GM18517 (cell line): ENCODE measurements around the gene MIF4GD.
"Not testable (repeated sequence)": the region's sequence is repeated elsewhere in the genome, so short reads cannot be mapped to it uniquely, and the experiment has no call there.

ENCODE experiments used
- ATAC-seq: cut with Tn5 transposase; IDR thresholded peaks from one replicate; pipeline ENCODE4 v1.9.1; 2021; ENCODE audit warnings: mild to moderate bottlenecking, moderate library complexity; ENCODE audit not compliant: unreplicated experiment

Gene MIF4GD, protein sequence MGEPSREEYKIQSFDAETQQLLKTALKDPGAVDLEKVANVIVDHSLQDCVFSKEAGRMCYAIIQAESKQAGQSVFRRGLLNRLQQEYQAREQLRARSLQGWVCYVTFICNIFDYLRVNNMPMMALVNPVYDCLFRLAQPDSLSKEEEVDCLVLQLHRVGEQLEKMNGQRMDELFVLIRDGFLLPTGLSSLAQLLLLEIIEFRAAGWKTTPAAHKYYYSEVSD

DNA sequence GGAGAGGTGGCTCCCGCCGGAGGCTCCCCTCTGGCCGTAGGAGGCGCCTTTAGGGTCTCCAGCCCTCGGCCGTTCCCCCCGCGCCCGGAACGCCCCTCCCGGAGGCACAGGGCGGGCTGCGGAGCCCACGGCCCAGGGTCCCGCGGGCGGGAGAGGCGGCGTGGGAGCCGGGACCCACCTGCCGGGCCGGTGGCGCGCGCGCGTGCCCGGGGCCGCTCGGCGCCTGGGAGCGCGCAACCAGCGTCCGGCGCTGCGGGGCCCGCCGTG lies at the start of gene MIF4GD:
Gene MIF4GD (minus strand): TSS at position 266 of the 267 bp plus-strand sequence. CDS start 1,036 bp downstream, outside the sequence.
- peak; percentile 27 for ATAC-seq

DNA sequence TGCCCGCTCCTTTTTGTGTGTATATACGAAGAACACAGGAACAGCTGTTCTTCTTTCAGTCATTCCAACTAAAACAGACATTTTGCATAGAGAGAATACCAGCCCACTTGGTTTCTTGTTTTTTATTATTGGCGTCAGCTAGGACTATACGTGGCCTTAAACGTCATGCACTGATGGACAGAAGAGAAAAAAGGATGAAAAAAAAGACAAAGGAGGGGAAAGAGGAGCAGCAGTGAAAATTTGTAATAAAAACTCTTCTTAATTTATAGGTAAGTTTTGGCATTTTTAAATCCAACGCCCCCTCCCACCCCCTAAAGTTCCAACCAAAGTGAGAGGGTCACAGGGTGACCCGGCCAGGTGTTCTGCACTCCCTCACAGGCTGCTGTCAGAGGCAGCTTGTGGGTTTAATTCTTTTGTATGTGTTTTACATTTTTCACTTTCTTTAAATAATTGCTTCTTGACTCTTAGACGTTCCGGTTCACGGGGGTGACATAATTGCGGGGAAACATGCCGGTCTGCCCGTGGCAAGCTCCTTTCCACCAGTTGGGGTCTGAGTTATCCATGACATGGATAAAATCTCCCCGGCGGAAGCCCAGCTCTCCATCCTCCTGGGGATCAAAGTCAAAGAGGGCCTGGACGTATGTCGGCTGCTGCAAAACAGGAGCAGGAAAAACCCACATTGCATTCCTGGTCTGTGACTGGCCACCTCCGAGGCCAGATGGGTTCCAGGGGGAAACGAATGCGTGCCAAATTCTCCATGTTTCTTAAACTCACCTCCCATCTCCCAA lies 49.1 kb upstream of the MIF4GD start:
- peak; percentile 41 for ATAC-seq

DNA sequence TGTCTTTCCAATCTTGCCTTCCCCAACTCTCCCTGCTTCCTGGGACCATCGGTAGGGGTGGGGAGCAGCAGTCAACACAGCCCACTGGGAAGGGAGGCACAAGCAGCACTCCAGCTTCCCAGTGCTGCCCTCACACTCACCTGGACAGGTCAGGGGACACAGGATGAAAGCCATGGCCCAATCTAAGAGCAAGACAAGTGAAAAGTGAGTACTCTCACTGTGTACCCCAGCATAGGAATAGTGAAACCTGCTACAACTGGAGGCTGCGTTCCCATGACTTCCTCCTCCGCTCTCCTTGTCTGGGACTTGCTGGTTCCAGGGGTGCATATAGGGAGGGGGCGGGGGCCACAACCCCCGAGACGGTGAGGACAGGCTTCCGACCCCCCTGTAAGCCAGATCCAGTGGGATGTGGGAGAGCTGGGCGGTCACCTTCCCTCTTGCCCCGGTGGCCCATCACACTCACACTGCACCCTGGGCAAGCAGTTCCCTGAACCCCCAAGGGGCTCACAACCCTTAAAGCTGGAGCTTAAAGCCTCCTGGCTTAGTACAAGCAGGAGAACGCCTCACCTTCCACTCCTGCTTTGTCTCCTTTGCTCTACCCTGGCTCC lies 47.7 kb upstream of the MIF4GD start:
- no peak for ATAC-seq

DNA sequence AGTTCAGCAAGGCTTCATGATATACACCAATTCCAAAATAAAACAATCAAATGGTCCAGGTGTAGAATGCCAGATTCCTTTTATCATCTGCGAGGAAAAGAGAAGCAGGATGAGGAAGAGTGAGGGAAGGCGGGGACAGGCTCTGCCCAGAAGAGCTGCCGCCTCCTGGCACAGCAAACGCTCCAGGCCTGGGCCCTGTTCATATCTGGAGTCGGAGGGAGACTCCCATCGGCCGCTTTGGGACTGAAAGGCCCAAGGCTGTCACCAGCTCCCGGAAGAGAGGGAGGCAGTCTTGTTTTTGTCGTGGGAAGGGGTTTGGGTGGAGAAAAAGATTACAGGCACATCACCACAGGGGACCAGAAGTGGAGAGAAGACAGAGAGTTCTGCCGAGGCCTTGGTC lies 47.2 kb upstream of the MIF4GD start:
- no peak for ATAC-seq

DNA sequence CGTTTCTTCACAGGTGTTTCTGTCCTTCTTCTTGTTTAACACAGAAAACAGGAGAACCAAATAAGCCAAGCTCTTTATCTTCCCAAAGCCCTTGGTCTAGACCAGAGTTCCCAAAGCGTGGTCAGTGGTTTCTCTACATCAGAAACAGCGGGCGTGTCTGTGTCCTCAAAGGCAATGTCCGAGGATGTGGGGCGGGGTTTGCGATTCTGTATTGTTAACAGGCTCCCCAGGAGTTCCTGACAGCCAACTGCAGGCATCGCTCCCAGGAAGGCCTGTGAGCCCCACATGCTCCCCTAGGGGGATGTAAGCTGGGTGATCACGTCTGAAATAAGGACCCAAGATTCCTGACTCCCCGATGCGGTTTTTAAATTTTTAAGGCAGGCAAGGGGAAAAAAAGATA lies 46.6 kb upstream of the MIF4GD start:
- no peak for ATAC-seq

DNA sequence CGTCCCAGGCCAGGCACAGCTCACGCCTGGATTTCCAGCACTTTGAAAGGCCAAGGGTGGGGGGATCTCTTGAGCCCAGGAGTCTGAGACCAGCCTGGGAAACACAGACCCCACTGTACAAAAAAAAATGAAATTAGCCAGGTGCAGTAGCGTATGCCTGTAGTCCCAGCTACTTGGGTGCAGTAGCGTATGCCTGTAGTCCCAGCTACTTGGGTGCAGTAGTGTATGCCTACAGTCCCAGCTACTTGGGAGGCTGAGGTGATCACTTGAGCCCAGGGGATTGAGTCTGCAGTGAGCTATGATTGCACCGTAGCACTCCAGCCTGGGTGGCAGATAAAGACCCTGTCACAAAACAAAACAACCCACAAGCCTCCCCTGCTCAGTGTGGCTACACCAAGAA lies 45.2 kb upstream of the MIF4GD start:
- no peak for ATAC-seq

DNA sequence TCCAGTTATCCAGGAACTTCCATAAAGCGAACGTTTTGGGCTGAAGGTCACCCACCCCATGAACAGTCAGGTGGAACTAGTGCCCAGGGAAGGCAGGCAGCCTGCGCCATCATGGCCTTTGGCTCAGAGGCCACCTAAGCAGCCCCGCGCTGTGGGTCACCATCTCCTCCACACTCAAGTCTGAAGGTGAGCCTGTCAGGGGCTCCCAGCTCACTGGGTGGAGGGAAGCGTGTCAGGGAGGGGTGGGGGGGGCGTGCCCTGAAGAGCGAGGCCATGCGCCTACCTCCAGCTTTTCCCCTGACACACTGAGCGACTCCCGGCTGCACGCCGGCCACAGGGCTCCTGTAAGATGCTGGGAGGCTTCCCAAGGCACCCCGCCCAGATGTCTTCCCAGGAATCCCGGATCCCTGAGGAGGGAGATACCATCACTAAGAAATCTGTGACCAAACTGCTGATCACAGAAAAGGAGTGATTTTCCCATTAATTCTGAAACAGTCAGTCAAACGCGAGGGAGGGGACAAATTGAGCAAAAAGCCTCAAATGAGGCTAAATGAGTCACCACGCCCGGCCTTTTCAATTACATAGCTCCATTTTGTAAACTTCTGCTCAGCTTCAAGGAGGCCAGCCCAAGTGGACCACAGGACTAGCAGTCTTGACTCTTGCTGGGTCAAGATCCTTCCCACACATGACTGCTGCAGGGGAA lies 44.7 kb upstream of the MIF4GD start:
- ATAC-seq, result no peak

DNA sequence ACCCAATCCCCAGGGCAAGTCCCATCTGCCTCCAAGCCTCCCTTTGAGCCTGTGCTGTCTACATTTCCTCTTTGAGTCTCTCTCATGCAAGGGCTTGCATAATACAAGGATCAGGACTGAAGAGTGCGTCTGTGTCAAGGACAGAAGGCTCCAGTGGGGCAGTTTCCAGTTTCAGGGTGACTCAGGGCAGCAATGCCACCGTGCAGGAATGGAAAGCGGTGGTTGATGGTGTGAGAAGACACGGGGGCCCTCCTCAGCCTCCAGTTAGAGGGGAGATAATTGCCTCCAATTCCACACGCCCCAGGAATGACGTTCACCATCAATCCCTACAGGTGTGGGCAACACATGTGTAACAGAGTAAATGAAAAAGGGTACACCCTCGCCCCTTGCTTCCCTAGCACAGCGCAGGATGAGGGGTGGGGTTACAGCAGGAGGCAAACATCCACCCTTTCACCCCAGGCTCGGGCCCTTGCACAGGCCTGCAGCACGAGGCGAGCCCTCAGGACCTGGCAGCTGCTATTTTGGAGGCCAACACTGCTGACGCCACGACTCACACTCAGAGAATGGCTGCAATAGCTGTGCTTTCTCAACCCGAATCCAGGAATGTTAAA lies 43.0 kb upstream of the MIF4GD start:
- ATAC-seq, result peak; percentile 50

DNA sequence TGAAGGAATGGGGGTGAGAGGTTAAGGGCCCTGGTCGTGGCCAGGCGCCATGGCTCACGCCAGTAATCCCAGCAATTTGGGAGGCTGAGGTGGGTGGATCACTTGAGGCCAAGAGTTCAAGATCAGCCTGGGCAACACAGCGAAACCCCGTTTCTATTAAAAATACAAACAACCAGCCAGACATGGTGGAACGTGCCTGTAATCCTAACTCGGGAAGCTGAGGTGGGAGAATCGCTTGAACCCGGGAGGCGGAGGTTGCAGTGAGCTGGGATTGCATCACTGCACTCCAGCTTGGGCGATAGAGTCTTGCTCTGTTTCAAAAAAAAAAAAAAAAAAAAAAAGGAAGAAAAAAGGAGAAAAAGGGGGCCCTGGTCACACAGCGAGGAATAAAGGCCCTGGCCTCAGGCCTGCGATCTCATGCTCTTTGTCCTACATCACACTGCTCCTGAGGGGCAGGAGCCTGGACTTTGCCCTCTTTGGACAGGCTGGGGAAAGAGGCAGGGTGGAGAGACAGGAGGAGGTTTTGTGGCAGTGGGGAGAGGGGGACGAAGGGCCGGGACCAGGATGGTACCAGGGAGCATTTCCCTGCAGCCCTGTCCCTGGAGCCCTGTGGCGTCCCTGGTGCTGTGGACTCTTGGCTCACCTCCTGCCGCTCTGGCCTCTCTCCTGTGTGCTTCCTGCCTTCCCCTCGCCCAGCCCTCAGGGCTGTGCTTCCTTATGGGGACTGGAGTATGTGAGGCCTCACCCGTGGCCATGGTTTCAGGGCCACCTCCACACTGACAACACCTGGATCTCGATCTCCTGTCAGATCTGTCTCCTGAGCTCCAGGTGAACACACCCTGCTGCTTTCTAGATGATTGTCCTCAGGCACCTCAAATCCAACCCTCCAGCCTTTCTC lies 38.0 kb upstream of the MIF4GD start:
- no peak for ATAC-seq

DNA sequence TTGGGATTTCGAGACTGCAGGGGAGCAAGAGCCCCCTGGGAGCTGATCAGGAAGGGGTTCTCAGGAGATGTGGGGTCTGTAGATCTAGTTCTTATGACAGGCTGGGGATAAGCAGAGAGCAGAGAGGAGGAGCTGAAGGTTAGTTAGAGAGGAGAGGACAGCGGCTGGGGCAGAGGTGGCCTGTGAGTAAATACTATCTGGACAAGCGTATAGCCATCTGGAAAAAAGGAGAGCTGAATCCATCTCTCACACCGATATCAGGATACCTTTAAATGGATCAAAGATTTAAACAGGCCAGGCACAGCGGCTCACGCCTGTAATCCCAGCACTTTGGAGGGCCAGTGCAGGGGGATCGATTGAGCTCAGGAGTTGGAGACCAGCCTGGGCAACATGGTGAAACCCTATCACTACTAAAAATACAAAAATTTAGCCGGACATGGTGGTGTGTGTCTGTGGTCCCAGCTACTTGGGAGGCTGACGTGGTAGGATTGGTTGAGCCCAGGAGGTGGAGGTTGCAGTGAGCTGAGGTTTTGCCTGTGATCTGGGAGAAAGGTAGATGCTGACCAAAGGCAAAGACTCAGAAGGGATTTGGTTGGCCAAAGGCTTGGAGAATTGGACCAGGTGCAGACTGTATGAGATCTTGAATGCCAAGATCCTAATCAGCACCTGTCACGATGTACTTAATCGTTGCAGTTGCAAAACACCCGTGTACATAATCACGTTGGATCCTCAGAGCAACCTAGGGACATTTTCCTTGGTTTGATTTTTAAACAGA lies 37.1 kb upstream of the MIF4GD start:
- ATAC-seq, result no peak

DNA sequence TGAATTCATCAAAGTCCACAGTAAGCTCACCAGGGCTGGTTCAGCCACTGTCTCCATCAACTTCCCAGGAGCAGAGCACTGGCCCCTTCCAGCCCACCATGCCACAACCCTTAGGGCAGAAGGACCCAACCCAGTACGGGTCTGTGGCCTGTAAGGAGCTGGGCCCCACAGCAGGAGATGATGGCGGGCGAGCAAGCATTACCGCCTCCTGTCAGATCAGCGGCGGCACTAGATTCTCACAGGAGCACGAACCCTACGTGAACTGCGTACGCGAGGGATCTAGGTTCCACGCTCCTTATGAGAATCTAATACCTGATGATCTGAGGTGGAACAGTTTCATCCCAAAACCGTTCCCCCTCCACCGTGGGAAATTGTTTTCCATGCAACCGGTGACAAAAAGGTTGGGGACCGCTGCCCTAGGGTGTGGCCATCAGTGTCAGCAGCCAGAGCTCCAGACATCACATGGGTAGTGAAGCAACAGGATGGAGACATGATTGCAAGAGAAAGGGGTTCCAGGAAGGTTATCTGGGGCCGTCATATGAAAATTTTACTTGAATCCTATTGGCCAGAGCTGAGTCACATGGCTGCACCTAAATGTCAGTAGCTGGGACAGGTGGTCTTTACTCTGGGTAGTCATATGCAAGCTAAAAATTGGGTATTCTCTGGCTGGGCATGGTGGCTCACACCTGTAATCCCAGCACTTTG lies 30.6 kb upstream of the MIF4GD start:
- ATAC-seq, result no peak

DNA sequence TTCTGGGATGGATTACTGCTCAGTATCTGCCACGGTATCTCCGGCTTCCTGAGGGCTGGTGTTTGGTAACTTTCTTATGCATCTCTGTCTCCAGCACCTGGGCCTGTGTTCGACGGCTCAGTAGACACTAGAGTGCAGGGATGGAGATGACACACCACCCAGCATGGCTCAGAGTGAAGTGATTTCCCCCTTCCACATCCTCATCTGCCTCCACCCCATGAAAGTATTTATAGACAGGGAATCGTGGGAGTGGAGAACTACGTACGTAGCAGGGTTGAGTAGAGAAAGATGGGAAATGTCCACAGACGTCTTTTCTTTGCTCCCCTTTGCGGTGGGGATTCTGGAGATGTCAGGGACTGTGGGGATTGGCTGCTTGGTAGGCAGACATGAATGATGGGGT lies 30.0 kb upstream of the MIF4GD start:
- ATAC-seq, result no peak

DNA sequence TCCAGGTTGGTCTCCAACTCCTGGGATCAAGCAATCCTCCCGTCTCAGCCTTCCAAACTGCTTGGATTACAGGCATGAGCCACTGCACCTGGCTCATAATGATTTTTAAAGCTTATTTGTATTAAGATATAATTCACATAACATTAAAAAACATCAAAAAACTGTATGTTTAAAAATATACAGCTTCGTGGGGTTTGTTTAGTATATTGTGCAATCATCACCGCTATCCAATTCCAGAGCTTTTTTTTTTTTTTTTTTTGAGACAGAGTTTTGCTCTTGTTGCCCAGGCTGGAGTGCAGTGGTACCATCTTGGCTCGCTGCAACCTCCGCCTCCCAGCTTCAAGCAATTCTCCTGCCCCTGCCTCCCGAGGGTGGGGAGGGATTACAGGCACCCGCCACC lies 29.2 kb upstream of the MIF4GD start:
- no peak for ATAC-seq

DNA sequence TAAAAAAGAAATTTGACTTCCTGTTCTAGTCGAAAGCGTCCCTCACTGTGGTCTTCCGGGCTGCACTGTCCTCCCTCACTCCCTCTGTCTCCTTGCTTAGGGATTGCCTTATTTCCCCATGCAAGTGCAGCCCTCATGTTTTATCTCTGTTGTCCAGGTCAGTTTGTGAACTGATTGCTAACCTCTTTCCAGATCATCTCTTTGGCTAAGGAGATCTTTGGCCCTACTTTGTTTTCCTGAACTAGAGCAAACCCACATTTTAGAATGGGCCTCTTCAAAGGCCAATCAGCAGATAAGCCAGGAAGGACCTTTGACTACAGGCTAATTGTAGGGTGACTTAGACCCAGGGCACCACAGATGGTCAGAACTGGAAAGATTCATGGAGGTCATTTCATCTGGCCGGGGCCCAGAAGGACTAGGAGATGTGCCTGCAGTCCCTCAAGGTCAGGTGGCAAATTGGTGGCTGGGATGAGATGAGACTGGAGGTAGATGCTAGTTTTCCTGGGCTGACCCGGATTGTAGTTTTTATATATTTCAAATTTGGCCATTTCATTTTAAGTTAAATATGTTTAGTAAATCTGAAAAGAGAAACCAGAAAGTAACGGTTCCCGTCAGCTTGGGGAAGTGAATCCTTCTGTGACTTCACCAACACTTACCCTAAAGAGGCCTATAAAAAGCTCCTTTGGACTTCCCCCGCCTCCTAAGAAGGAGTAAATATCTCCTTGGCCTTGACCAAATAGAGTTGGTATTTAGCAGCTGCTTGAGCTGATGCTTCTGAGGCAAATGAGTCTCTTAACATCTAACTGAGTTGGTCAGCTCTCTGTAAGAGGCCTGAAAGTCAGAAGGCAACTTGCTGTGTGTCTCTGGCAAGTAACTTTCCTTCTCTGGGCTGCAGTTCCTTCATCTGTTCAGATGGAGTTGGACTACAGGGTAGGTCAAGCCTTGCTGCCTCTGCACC lies 24.4 kb upstream of the MIF4GD start:
- peak; percentile 59 for ATAC-seq

DNA sequence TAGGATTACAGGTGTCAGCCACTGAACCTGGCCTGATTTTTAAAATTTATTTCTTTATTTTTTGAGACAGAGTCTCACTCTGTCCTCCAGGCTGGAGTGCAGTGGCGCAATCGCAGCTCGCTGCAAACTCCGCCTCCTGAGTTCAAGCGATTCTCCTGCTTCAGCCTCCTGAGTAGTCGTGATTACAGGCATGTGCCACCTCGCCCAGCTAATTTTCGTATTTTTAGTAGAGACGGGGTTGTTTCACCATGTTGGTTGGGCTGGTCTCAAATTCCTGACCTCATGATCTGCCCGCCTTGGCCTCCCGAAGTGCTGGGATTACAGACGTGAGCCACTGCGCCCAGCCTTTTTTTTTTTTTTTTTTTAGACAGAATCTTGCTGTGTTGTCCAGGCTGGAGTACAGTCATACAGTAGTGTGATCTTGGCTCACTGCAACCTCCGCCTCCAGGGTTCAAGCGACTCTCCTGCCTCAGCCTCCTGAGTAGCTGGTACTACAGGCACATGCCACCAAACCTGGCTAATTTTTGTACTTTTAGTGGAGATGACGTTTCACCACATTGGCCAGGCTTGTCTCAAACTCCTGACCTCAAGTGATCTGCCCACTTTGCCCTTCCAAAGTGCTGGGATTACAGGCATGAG lies 21.9 kb upstream of the MIF4GD start:
- ATAC-seq, result not testable (repeated sequence)

DNA sequence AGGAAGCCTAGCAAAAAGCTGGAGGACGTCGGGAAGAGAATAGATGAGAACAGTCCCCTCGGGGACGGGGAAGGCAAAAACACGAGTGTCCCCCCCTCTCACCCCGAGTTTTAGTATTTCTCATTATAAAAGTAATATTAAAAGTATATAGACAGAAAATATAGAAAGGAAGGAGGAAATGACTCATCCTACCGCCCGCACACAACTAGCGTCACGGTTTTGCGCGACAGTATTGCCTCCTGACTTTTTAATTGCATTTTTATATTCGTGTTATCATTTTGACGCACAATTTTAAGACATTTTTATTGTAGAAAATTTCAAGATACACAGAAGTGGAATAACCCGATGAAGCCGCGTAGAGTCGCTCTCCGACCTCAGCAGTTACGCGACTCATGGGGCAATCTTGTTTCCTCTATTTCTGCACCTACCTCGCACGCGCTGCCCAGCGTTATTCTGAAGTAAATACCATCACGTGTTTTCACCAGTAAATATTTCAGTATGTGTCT lies 18.9 kb upstream of the MIF4GD start:
- ATAC-seq, result peak; percentile 24
